B cell (primary cell): Measurements from ENCODE around the gene CD226. TPM values are rescaled to one million over a fixed set of nuclear protein-coding genes. Genes with fewer than 3 reads are reported as not detected.

Source experiments
- ATAC-seq: fragments of 200-7000 bp; cut with Tn5 transposase; one replicate; pipeline ENCODE4 v1.10.0; 2021; ENCODE audit warnings: low read depth, mild to moderate bottlenecking, moderate number of reproducible peaks, moderate library complexity
- CTCF ChIA-PET: fragments of 350-600 bp; sonication (Branson Sonifier 250); formaldehyde crosslinking; loops from one replicate; lab custom pipeline; 2021; ENCODE audit warnings: antibody characterized with exemption, inconsistent platforms; lab: Charles Lee
- POLR2A ChIA-PET: fragments of 350-600 bp; sonication (Branson Sonifier 250); formaldehyde crosslinking; loops from one replicate; lab custom pipeline; 2021; ENCODE audit warnings: antibody characterized with exemption; lab: Charles Lee
- DNase-seq: peaks from one replicate; pipeline ENCODE4 v3.0.0; 2013
- H2AFZ ChIP-seq: 2 replicates; pipeline ENCODE4 v1.6.1; 2012; ENCODE audit warnings: mild to moderate bottlenecking, low read depth, low read length; ENCODE audit not compliant: insufficient read depth, poor library complexity, severe bottlenecking
- H3K27ac ChIP-seq, 2 donors: 1 replicate in 1 of 2; 2 replicates in 1 of 2; pipeline ENCODE4 v1.5.1; 2012 to 2013; ENCODE audit warnings: low read length in 2 of 2, mild to moderate bottlenecking in 2 of 2, moderate library complexity in 1 of 2
- H3K27me3 ChIP-seq, 4 experiments: fragments of 200-600 bp in 1 of 4; sonication (generic) in 1 of 4; replicated peaks in 1 of 4; 1 replicate in 2 of 4; 2 replicates in 2 of 4; pipeline versions ENCODE4 v1.6.1 to v1.7.0; 2013 to 2016; ENCODE audit warnings: low read length in 3 of 4, mild to moderate bottlenecking in 2 of 4, mixed read lengths in 1 of 4, moderate library complexity in 1 of 4; ENCODE audit not compliant: insufficient read depth in 4 of 4, control insufficient read depth in 3 of 4; ENCODE audit errors: control extremely low read depth in 1 of 4
- H3K36me3 ChIP-seq, 2 experiments: replicated peaks in 1 of 2; 1 replicate in 1 of 2; 2 replicates in 1 of 2; pipeline versions ENCODE4 v1.6.1 to v1.7.1; 2013; ENCODE audit warnings: low read length in 1 of 2; ENCODE audit not compliant: insufficient read depth in 2 of 2, control insufficient read depth in 1 of 2; ENCODE audit errors: control extremely low read depth in 1 of 2, extremely low read depth in 1 of 2
- H3K4me1 ChIP-seq, 2 donors: fragments of 200-600 bp in 1 of 2; sonication (generic) in 1 of 2; 1 replicate in 1 of 2; 2 replicates in 1 of 2; pipeline versions ENCODE4 v1.5.1 to v1.6.1; 2013 to 2017; ENCODE audit warnings: low read length in 2 of 2; ENCODE audit not compliant: control insufficient read depth in 2 of 2, insufficient read depth in 2 of 2
- H3K4me2 ChIP-seq: replicated peaks from 2 replicates; pipeline ENCODE3; 2012; ENCODE audit warnings: mild to moderate bottlenecking, low read depth, low read length; ENCODE audit not compliant: poor library complexity, severe bottlenecking
- H3K4me3 ChIP-seq, 5 experiments: fragments of 200-600 bp in 1 of 5; sonication (generic) in 1 of 5; 1 replicate in 3 of 5; 2 replicates in 2 of 5; pipeline versions ENCODE4 v1.5.1 to v1.7.0; 2011 to 2016; ENCODE audit warnings: low read length in 4 of 5, mild to moderate bottlenecking in 4 of 5, low read depth in 2 of 5, control low read depth in 1 of 5, moderate library complexity in 1 of 5; ENCODE audit not compliant: insufficient read depth in 1 of 5; ENCODE audit errors: control extremely low read depth in 1 of 5, extremely low read depth in 1 of 5
- H3K79me2 ChIP-seq: fragments of 200-600 bp; sonication (generic); one replicate; pipeline ENCODE4 v1.6.0; 2016; ENCODE audit warnings: low read length; ENCODE audit not compliant: control insufficient read depth, insufficient read depth
- H3K9ac ChIP-seq: fragments of 200-600 bp; sonication (generic); 2 replicates; pipeline ENCODE4 v1.6.1; 2017; ENCODE audit warnings: mild to moderate bottlenecking, low read length, moderate library complexity
- H3K9me3 ChIP-seq, 3 donors: one replicate each; pipeline versions ENCODE4 v1.6.1 to v1.7.1; 2013; ENCODE audit warnings: low read length in 2 of 3; ENCODE audit not compliant: control insufficient read depth in 2 of 3, insufficient read depth in 1 of 3; ENCODE audit errors: control extremely low read depth in 1 of 3
- H4K20me1 ChIP-seq: 2 replicates; pipeline ENCODE4 v1.6.0; 2012; ENCODE audit warnings: mild to moderate bottlenecking, low read length; ENCODE audit not compliant: insufficient read depth, control insufficient read depth, poor library complexity, severe bottlenecking
- H3K27ac Mint-ChIP-seq: one replicate; pipeline ENCODE4 v1.8.0; 2021; ENCODE audit warnings: mixed read lengths
- H3K27me3 Mint-ChIP-seq: one replicate; pipeline ENCODE4 v1.8.0; 2021; ENCODE audit warnings: mixed read lengths
- H3K4me1 Mint-ChIP-seq: one replicate; pipeline ENCODE4 v1.8.0; 2021; ENCODE audit warnings: mixed read lengths
- H3K4me3 Mint-ChIP-seq: one replicate; pipeline ENCODE4 v1.8.0; 2021; ENCODE audit warnings: mixed read lengths
- H3K9me3 Mint-ChIP-seq: one replicate; pipeline ENCODE4 v1.8.0; 2022; ENCODE audit warnings: mixed read lengths; ENCODE audit not compliant: insufficient read depth
- CTCF ChIP-seq: fragments of 200-600 bp; IDR thresholded peaks from one replicate; pipeline ENCODE4 v1.8.0; 2022; ENCODE audit warnings: antibody characterized with exemption, mild to moderate bottlenecking
- EZH2 ChIP-seq: IDR thresholded peaks from 2 replicates; pipeline ENCODE4 v1.6.1; 2012; ENCODE audit warnings: borderline replicate concordance, low read depth, mild to moderate bottlenecking, moderate library complexity, low read length; ENCODE audit not compliant: insufficient read depth, poor library complexity, severe bottlenecking
- WGBS: methylation state at CpG from one replicate; pipeline ENCODE4 v1.1.5; 2013; ENCODE audit warnings: missing lambda C conversion rate; ENCODE audit not compliant: insufficient coverage; 5-methylcytosine and 5-hydroxymethylcytosine counted together
- intact Hi-C: fragments of 100-400 bp; cut with micrococcal nuclease; formaldehyde crosslinking; loops from one replicate; pipeline ENCODE4 v1.10.0; 2022
- polyA plus RNA-seq: library from polyadenylated mRNA; depleted of rRNA; stranded (reverse); fragments of >200 nt; gene quantifications from 2 replicates; pipeline ENCODE4 v1.2.3, GENCODE V29; 2012
- total RNA-seq, 2 donors: library from RNA; stranded (reverse); fragments of 120-200 nt in 1 of 2; gene quantifications; 1 replicate in 1 of 2; 2 replicates in 1 of 2; pipeline versions ENCODE4 v1.2.3 to v1.2.4, GENCODE V29; 2013 to 2022

CD226 gene
- total and polyA plus RNA-seq, 2 donors (not counting 1 experiment from before 2014, with no cell fraction given), result 0.78 to 2.6 TPM

- WGBS, result no CpG with 5 or more reads among the region's 2 CpGs
- Histone ChIP-seq H3K4me3 (no peak overlapping the region), H3K27ac (no peak overlapping the region), H3K9me3 (no peaks in the 10 kb centered on the region), H3K27me3 (no peaks in the 10 kb centered on the region), H3K4me1 (peaks cover 7 to 8% of the 10 kb centered on the region in 2 donors), H3K79me2 (no peaks in the 10 kb centered on the region), H3K9ac (no peak overlapping the region), H3K36me3 (no peaks in the 10 kb centered on the region), H3K4me2 (no peak overlapping the region), H2AFZ (no peak overlapping the region), H4K20me1 (no peaks in the 10 kb centered on the region)
- DNase-seq (no peak), ATAC-seq (no peak)
- POLR2A ChIA-PET, result no interaction called here
- intact Hi-C loops, result no loop called here
- peaks cover 7% of the 10 kb centered on the region for H3K4me1 Mint-ChIP-seq
- H3K4me3 Mint-ChIP-seq, result no peak overlapping the region
- H3K27me3 Mint-ChIP-seq, result no peaks in the 10 kb centered on the region
- CTCF ChIA-PET, result no interaction called here
- peaks cover 1% of the 10 kb centered on the region for H3K9me3 Mint-ChIP-seq
- H3K27ac Mint-ChIP-seq, result no peak overlapping the region
- TF ChIP-seq EZH2 (no peak), CTCF (no peak)
These were observed 583 bp upstream of the CD226 start for GRCh38 chr18:69948256-69948655.

GRCh38 chr18:69946608-69947155, 991 bp downstream of the CD226 start:
- POLR2A ChIA-PET, result no interaction called here
- TF ChIP-seq CTCF (no peak), EZH2 (no peak)
- ATAC-seq (no peak), DNase-seq (no peak)
- Histone ChIP-seq H3K27ac (no peak overlapping the region), H3K36me3 (no peaks in the 10 kb centered on the region), H3K4me3 (no peak overlapping the region), H3K4me1 (peaks cover 7 to 8% of the 10 kb centered on the region in 2 donors), H3K79me2 (no peaks in the 10 kb centered on the region), H4K20me1 (no peaks in the 10 kb centered on the region), H3K9ac (no peak overlapping the region), H2AFZ (no peak overlapping the region), H3K4me2 (no peak overlapping the region), H3K9me3 (peaks cover 0 to 3% (median 0%) of the 10 kb centered on the region in 3 donors), H3K27me3 (no peaks in the 10 kb centered on the region)
- Mint-ChIP-seq H3K27ac (no peak overlapping the region), H3K4me3 (no peak overlapping the region), H3K27me3 (no peaks in the 10 kb centered on the region), H3K4me1 (peaks cover 7% of the 10 kb centered on the region), H3K9me3 (peaks cover 9% of the 10 kb centered on the region)
- 95% methylated on average over 3 of the region's 5 CpGs for WGBS
- intact Hi-C loops, result no loop called here
- CTCF ChIA-PET, result no interaction called here
